LNCaP clone FGC (cell line): ENCODE measurements around the gene MTA1.
A peak's percentile ranks its signal among the peaks of the same experiment; 100 is the strongest.

Experiments used
- DNase-seq: peaks from one replicate; pipeline ENCODE4 v3.0.0-alpha.2; 2011; ENCODE audit warnings: low read depth
- H3K4me3 ChIP-seq: 2 replicates; pipeline ENCODE4 v1.5.1; 2011; ENCODE audit warnings: mild to moderate bottlenecking, low read depth, low read length, control low read depth
- TF ChIP-seq, protein P1 (sequence below): IDR thresholded peaks from 2 replicates; pipeline ENCODE4 v1.5.1; 2012; ENCODE audit warnings: mild to moderate bottlenecking; ENCODE audit not compliant: control insufficient read depth, insufficient read depth; ENCODE audit errors: extremely low read depth

Gene MTA1

DNA sequence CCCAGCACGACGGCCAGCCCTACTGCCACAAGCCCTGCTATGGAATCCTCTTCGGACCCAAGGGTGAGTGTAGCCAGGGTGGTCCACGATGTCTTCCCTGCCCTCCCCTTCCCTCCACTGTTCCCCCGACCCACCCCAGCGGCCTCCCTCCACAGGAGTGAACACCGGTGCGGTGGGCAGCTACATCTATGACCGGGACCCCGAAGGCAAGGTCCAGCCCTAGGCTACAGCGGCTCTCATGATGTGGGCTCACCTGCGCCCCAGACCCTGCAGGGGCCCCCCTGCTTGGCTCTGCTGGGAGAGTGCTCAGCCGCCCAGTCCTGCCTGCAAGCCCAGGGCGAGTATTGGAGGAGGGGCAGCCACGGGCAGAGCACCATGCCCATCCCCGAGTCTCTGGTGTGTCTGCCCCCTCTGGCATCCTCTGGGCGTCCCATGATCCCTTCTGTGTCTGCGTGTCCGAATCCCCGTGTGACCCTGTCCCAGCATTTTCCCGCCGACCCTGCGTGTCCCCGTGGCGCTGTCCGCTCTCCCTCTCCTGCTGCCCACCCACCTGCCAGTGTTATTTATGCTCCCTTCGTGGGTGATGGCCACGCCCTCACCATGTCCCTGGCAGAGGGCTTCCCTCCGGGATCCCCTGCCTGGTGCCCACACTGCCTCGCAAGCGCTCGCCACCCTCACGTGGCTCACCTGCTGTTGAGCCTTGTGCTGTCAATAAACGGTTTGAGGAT lies 60.0 kb downstream of the MTA1 start:
- TF ChIP-seq, protein P1, sequence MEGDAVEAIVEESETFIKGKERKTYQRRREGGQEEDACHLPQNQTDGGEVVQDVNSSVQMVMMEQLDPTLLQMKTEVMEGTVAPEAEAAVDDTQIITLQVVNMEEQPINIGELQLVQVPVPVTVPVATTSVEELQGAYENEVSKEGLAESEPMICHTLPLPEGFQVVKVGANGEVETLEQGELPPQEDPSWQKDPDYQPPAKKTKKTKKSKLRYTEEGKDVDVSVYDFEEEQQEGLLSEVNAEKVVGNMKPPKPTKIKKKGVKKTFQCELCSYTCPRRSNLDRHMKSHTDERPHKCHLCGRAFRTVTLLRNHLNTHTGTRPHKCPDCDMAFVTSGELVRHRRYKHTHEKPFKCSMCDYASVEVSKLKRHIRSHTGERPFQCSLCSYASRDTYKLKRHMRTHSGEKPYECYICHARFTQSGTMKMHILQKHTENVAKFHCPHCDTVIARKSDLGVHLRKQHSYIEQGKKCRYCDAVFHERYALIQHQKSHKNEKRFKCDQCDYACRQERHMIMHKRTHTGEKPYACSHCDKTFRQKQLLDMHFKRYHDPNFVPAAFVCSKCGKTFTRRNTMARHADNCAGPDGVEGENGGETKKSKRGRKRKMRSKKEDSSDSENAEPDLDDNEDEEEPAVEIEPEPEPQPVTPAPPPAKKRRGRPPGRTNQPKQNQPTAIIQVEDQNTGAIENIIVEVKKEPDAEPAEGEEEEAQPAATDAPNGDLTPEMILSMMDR: no peak
- H3K4me3 ChIP-seq: no peak overlapping the region
- no peak for DNase-seq

DNA sequence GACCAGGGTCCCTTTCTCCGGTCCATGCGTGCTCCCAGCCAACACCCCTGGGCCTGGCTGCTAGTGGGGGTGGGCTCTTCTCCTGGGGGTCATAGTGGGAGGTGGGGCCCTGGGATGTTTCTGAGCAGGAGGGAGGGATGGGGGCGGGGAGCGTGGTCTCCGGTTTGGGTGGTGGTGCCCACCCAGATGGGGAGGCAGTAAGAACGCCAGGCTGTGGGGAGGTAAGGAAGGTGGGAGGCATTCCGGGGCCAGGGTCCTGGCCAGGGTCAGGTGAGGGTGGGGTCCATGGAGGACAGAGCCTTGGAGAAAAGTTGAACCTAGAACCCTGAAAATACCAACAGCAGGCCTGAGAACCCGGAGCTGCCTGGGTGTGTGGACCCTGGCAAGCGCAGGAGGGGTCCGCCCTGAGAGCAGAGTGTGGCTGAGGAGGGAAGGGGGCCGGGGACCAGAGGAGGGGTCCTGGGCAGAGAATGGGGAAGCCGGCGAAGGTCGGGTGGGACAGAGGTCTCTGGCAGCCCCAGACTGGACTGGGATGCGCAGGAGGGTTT lies 60.6 kb downstream of the MTA1 start:
- DNase-seq: no peak
- H3K4me3 ChIP-seq: no peak overlapping the region
- TF ChIP-seq, protein P1: no peak

DNA sequence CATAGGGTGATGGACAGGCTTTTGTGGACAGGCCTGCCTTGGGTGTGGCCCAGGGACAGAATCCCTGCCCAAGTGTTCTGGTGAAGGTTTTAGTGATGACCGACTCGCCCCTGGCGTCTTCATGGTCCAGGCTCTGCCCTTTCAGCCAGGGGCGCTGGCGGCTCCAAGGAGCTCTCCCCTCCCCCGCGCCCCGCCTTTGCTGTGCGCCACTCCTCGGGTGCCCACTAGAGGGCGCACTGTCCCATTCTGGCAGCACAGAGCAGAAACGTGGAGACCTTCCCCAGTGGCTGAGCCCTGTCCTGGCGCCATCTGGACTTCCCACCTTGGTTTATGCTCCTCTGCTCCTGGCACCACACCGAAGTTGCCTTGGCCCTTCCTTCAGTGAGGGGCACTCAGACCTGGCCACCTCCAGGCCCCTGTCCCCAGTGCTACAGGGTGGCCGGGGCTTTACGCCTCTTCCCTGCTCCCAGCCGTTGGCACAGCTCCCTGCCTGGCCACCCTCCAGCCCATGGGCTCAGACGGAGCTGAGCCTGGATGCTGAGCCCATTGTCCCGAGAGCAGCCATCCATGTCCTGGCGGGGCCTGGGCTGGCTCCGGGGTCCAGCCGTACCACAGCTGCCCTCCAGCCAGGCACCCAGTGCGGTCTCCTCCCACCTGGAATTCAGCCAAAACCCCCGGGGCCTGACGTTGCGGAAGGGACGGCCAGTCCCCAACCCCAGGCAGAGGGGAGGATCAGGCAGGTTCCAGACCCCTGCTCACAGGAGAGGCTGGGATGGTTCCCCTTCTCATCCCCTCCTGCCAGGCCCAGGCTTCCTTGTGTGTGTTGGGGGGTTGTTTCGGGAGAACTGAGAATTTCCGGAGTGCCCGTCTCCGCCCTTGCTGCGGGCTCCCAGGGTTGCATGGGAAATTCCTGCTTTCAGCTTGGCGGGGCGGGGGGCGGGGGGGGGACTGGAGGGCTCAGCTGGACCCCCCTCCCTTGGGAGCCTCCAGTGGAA lies 61.5 kb downstream of the MTA1 start:
- peak; percentile 61 for DNase-seq
- TF ChIP-seq, protein P1: peak; percentile 98
- H3K4me3 ChIP-seq: peak overlapping the region; percentile 43

DNA sequence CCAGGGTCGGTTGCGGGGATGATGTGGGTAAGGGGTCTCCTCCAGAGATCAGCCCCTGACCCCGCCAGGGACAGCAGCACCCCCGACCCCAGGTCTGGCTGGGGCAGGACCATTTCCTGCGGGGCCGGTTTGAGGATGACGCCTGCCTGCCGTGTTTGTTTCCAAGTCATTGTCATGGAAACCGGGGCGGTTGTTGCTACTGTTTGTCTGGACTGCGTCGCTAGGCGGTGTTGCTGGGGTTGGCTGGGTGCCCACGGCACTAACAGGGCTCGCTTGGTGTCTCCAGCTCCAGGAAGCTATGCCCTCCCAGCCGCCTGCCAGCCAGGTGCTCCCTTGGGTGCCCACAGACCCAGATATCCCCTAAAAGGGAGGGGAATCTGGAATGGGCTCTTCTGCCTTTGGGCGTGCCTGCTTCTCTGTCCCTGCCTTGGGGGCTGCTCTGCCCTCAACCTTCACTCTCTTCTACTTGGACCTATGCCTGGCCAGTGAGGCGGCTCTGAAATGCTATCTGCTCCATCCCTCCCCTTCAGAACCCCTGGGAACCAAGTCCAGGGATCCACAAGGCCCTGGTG lies 62.3 kb downstream of the MTA1 start:
- peak overlapping the region; percentile 5; the same call in 1 of the 2 replicates for H3K4me3 ChIP-seq
- TF ChIP-seq, protein P1: peak; percentile 36
- peak; percentile 92 for DNase-seq

DNA sequence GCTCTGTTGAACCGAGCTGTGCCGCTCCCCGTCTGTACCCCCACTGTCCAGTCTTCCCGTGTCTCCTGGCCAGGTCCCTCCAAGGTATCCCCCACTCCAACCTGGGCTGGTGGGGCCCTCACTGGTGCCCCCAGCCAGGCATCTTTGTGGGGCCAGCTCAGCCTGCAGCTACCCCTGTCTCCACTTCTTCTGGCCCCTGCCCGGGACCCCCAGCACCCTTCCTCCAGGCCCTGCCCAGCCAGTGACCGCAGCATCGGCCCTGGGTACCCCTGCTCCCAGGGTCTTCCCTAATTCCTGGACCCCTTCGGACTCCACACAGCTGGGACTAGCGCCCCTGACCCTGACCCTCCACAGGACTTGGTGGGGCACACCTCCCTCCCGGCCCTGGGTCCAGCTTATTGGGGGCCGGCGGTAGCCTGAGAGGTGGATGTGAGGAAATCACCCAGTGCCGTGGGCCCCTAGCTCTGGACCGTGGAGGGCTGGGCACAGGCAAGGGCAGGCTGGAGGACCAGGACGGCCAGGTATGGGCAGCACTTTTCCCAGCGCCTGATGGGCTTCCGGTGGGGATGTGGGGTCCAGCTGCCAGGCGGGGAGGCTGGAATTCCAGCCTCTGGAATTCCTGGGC lies 63.0 kb downstream of the MTA1 start:
- no peak for DNase-seq
- peak overlapping the region; percentile 5; the same call in 1 of the 2 replicates for H3K4me3 ChIP-seq
- TF ChIP-seq, protein P1: no peak

DNA sequence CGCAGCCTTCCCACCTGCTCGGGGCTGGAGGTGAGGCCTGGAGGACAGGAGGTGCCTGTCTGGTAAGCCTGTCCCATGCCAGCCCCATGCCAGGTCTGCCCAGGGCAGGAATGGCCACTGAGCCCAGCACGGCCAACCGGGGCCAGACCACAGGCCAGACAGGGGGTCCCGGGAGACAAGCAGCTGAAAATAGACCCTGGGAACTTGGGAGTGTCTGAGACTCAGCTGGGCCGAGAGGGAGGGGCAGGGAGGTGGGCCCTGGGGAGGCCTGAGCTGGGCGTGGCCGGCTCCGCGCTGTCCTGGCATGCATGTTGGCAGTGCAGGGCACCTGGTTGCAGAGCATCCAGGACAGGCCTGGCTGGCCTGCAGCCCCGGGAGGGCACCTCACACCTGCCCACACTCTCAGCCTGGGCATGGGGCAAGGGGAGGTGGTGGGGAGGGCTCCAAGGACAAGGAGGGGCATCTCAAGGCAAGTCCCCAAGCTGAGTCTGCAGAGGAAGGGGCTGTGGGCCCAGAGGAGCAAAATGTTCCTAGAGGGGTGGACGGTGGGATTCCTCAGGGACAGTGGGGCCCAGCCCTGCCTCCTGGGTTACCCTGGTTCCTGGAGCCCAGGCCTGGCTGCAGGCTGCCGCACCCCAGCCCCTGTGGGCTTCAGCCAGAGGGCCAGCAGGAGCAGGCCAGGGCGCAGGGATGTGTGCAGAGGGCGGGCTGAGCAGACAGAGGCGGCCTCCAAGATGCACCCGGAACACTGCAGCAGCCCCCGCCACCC lies 63.9 kb downstream of the MTA1 start:
- TF ChIP-seq, protein P1: no peak
- no peak overlapping the region for H3K4me3 ChIP-seq
- no peak for DNase-seq
